NCI-H524 (cell line): ENCODE results near the gene IPO4.
A peak's percentile ranks its signal among the peaks of the same experiment; 100 is the strongest.
"Not testable (repeated sequence)": the region's sequence is repeated elsewhere in the genome, so short reads cannot be mapped to it uniquely, and the experiment has no call there.

Source experiments
- DNase-seq, 2 experiments: peaks; one replicate each; lab custom pipeline; 2025; lab: John Stamatoyannopoulos, UW

The IPO4 gene

GRCh38 chr14:24215495-24216344, 27.1 kb upstream of the IPO4 start, which contains the start of gene MDP1:
TSS of gene MDP1 (minus strand) at chr14:24216066. CDS start at chr14:24215955, 111 bp downstream.
- peak; percentile 76 to 95 for DNase-seq

GRCh38 chr14:24213866-24214662, 25.4 kb upstream of the IPO4 start:
- no peak for DNase-seq

- peak; percentile 98 to 99 for DNase-seq
Observed at GRCh38 chr14:24212924-24213865, 24.6 kb upstream of the IPO4 start, which contains the start of gene CHMP4A. TSS of gene CHMP4A (minus strand) at chr14:24213488. CDS start at chr14:24213439, 49 bp downstream.

- DNase-seq, result no peak
Observed at GRCh38 chr14:24211311-24211710, 22.7 kb upstream of the IPO4 start.

- DNase-seq, result no peak
Observed at GRCh38 chr14:24207625-24208024, 19.0 kb upstream of the IPO4 start.

GRCh38 chr14:24207104-24207551, 18.5 kb upstream of the IPO4 start:
- no peak for DNase-seq

GRCh38 chr14:24206260-24207103, 17.9 kb upstream of the IPO4 start:
- DNase-seq, result no peak

GRCh38 chr14:24204163-24205146, 15.8 kb upstream of the IPO4 start:
- DNase-seq, result peak; percentile 63 to 79

GRCh38 chr14:24203249-24203886, 14.8 kb upstream of the IPO4 start:
- DNase-seq, result not testable (repeated sequence)

- DNase-seq, result not testable (repeated sequence)
Observed at GRCh38 chr14:24202538-24202937, 13.9 kb upstream of the IPO4 start.

- no peak for DNase-seq
Observed at GRCh38 chr14:24198814-24199524, 10.4 kb upstream of the IPO4 start.

- DNase-seq, result no peak
Observed at GRCh38 chr14:24197056-24197450, 8.4 kb upstream of the IPO4 start.

- peak in 1 of 2 experiments; percentile 50 for DNase-seq
Observed at GRCh38 chr14:24196071-24197055, 7.7 kb upstream of the IPO4 start.

- peak; percentile 78 to 90 for DNase-seq
Observed at GRCh38 chr14:24195186-24196070, 6.8 kb upstream of the IPO4 start, which contains the start of gene TM9SF1. TSS of gene TM9SF1 (minus strand) at chr14:24195441. CDS start at chr14:24195019, 422 bp downstream.

GRCh38 chr14:24194873-24195185, 6.2 kb upstream of the IPO4 start:
- no peak for DNase-seq
